Stimulated activated CD4-positive, alpha-beta T cell treated with anti-CD3 and anti-CD28 coated beads, Interleukin-2, amount 100 ng/mL, for 24 hours (primary cell): Measurements from ENCODE around the gene SLC1A1.
"Not testable (repeated sequence)": the region's sequence is repeated elsewhere in the genome, so short reads cannot be mapped to it uniquely, and the experiment has no call there.

Source experiments
- DNase-seq, 2 donors: peaks; one replicate each; pipeline ENCODE4 v3.0.0-alpha.2; 2020

SLC1A1 gene

DNA sequence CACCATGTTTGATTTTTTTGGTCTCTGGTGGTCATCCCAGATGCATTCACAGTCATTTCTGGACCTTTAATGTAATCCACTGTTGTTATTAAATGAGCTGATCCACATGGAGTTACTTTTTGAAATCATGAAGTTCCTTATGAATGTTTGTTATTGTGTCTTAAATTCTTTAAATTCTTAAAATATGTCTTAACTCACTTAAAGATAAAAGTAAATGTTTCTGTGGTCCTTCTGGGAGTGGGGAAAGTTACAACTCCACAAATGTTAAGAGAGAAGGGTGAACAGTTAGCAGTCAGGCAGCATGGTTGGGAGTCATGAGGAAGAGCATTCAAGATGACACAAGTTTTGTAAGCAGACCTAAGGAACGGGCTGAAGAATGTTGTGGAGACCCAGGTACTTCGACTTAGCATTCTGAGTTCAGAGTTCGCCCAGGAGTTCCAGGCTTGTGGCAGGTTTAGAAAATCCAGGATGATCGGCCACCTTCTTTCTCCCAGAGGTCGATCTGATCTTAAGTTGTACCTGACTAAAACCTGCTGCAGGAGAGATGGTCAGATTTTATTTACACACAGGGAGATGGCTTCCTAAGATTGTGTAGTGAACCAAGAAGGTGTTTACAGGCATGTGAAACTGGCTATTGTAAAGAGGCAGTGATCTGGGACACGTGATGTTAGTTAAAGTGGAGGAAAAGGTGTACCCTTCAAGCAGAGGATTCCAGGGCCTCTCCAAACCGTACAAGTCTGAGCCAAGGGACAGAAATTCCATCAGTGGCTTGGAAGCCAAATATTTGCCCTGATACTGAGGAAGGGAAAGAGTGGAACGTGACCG is 17.2 kb downstream of the SLC1A1 start:
- no peak for DNase-seq

DNA sequence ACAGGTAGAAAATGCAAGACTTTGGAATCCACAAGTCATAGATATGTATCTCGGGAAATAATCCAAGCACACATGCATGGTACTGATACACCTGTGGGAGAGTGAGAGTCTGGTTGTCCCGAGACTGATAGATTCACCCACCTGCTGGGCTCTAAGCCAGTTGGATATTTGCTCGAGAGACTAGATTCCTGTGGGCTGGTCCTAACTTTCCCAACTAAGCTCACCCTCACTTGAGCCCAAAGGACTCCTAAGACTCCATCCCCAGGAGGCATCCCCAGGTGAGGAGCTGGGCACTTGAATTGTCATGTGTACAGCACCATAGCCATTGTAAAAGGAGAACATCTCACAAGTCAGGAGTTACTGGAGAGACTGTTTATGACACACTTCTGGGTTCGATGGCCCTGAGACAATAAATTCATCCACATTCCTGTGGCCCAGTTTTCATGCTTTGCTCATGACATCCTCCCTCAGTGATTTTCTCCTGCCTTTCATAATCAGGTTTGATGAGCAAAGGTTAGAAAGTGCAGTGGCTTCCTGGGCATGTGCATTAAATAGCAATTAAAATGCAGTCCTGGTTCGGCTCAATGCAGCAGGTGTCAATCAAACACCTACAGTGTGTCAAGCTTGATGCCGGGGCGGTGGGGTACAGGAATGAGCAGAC is 18.1 kb downstream of the SLC1A1 start:
- no peak for DNase-seq

- DNase-seq, result no peak
Observed at GRCh38 chr9:4508907-4509589, 18.8 kb downstream of the SLC1A1 start.

DNA sequence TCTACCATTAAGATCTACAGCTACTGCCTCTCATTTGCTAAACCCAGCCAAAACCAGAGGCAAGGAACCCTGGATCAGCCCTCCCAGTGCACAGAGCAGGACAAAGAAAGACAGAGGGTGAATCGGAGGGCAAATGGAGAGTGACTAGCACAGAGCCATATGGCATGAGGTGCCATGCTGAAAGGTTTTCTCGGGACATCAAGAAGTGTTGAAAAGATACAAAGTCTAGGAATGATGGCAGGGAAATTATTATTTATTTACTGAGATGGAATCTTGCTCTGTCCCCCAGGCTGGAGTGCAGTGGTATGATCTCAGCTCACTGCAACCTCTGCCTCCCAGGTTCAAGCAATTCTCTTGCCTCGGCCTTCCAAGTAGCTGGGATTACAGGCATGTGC is 19.3 kb downstream of the SLC1A1 start:
- DNase-seq, result no peak

DNA sequence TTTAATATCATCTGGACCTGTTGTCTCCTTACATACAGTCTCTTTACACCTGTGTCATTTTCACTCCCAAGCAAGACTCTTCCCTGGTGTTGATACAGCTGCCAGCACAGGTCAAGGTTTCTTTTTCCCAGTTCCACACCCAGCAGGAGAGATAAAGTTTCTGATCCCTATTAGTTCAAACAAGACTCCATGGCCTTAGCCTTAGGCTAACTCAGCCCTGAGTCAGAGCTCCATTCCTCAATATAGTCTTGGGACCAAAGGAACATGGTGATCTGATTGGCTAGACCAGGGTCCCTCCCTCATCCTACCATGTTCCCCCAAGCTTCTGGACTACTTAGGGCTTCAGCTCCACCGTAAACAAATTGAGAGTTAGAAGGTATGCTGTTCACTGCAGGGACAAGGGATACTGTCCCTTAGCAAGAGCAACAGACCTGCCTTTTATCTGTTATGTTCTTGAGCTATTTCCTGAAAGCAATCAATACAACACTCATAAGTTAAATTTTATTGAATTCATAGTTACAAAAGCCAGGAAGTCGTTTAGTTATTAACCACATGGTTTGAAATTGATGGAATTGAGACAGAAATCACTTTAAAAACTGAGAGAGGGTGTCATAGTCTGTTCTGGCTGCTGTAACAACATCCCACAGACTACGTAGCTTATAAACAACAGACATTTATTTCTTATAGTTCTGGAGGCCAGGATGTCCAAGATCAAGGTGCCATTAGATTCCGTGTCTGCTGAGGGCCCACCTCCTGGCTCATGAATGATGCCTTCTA is 20.5 kb downstream of the SLC1A1 start:
- no peak for DNase-seq

DNA sequence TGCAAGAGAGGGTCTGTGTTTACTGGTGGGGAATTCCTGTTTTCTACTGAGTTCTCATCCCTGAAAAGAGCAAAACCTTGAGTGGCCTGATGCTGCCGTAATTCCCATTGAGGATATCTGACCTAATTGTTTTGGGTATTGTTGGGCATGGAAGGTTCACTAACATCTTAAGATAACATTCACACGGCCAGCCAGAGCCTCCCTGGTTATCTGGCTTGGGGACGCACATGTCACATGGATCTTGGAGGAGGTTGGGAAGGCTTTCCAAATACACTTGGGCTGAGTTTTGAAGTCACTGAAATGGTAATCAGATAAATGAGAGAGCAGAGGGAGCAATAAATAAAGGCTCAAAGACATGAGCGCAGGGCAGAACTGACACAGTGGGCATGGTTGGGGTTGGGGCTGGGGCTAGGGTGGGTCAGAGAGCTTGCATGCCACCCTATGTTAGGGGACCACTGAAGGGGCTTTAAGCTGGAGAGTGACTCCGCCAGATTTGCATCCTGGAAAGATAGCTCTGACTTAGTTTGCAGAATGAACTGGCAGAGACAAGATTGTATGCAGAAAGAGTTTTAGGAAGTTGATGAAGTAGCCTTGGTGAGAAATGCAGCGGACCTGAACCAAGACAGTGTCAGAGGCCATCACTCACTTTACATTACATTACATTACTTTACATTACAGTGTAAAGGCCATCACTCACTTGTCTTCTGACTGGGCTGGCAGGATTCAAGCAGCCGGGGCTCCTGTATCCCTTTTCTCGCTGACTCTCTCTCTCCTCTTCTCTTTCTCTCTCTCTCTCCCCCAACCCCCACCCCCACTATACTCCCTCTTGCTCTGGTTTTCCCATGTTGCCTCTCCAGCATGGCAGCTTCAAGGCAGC is 24.2 kb downstream of the SLC1A1 start:
- DNase-seq, result no peak

- DNase-seq, result no peak
Observed at GRCh38 chr9:4515958-4516375, 25.7 kb downstream of the SLC1A1 start.

DNA sequence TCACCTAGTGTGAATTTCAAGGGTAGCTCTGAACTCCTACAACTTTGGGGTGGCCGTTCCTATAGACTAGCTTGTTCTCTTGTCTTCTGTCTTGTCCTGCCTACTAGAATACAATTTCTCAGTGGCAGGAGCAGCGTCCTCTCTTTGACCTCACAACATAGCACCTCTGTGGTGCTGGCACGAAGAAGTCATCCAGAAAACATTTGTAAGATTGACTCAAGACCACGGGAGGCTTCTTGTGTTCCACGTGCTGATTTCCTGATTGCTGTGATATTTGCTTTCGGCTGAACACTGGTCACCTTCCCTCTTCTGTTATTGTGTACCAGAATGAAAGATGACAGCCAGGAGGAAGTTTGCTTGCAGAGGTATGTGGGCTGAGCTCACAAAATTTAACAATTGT is 27.0 kb downstream of the SLC1A1 start:
- DNase-seq, result no peak

DNA sequence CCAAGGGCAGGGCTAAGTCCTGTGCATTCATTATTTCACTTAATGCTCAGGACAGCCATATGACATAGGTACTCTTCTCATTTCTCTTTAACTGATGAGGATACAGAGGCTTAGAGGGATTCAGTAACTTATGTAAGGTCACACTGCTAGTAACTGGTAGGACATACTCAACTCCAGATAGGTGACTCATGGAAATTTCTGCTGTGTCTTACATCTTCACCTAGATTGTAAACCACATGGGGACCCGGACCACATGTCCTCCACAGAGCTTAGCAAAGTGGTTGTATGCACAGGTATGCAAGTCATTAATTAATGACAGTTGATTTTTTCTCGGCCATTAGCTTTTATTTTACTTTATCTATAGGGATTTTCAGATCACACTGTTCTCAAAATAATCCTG is 29.3 kb downstream of the SLC1A1 start:
- DNase-seq, result peak in 1 of 2 donors; percentile 25

- DNase-seq, result no peak
Observed at GRCh38 chr9:4520055-4520454, 29.8 kb downstream of the SLC1A1 start.

GRCh38 chr9:4530375-4530774 is 40.1 kb downstream of the SLC1A1 start:
- DNase-seq, result no peak

DNA sequence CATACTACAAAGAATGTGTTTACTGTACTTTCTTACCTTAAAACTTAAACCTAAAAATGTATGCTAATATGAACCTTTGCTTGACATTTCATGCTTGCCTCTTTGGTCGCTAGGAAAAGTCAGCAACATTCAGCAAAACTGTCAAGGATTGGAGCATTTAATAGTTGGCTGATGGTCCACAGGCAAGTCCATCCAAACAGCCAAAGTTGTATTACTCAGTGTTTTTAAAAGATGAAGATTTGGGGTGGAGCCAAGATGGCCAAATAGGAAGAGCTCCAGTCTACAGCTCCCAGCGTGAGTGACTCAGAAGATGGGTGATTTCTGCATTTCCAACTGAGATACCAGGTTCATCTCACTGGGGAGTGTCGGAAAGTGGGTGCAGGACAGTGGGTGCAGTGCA is 40.6 kb downstream of the SLC1A1 start:
- not testable (repeated sequence) for DNase-seq

GRCh38 chr9:4531355-4531754 is 41.1 kb downstream of the SLC1A1 start:
- not testable (repeated sequence) for DNase-seq

- DNase-seq, result not testable (repeated sequence)
Observed at GRCh38 chr9:4533881-4534280, 43.6 kb downstream of the SLC1A1 start.

GRCh38 chr9:4536196-4536595 is 45.9 kb downstream of the SLC1A1 start:
- DNase-seq, result not testable (repeated sequence)

- no peak for DNase-seq
Observed at GRCh38 chr9:4537581-4537980, 47.3 kb downstream of the SLC1A1 start.

GRCh38 chr9:4538107-4538506 is 47.8 kb downstream of the SLC1A1 start:
- no peak for DNase-seq

DNA sequence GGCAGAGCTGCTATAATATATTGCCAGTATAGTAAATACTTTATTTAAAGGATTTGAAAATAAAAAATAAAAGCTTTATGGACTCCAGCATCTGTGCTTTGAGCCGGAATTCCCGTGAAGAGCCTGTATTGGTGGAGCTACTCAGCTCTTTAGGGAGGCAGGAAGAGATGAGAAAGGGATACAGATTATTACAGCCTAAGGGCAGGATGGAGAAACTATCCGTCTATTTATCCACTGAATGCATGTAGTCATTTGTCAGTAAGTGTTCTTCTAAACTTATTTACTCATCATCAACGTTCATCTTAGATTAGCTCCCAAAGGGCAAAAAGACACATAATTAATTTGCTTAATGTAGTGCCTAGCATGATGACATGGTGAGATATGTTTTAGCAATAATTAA is 48.4 kb downstream of the SLC1A1 start:
- no peak for DNase-seq

DNA sequence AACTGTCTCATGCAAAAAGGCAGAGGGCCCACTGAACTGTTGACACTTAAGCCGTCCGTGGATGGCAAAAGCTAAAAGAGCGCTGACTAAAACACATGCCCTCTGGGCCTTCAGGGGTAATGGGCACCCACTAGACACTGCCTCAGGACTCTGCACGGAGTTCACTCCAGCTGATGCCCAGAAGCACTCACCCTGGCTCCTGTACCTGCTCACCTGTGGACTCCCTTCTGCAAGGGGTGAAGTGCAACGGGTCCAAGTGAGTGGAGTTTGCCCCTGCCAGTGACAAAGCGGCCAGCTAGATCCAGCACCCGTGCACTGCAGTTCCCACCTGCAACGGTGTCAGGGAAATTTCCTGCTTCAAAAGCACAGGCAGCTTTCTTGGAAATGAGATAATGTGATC is 50.2 kb downstream of the SLC1A1 start:
- no peak for DNase-seq

- DNase-seq, result no peak
Observed at GRCh38 chr9:4541281-4541680, 51.0 kb downstream of the SLC1A1 start.

DNA sequence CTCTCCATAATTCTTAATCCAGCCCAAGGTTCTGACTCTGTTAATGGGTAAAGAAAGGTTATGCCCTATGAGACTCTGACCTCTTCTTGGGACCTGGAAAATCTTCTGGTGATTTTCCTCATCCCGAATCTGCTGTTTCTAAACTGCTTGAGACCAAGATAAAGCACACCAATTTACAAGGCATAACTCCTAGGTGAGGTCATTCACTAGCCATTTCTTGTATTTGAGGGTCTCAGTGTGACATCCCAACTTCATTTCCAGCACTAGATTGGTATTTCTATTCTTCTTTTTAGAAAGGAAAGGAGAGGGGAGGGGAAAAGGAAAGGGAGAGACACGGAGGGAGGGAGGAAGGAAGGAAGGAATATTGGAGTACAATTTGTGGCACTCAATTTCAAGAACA is 51.6 kb downstream of the SLC1A1 start:
- DNase-seq, result no peak

- not testable (repeated sequence) for DNase-seq
Observed at GRCh38 chr9:4544714-4545113, 54.4 kb downstream of the SLC1A1 start.
